ENCODE measurements around the gene AHRR. TPM values are rescaled to one million over a fixed set of nuclear protein-coding genes. Genes with fewer than 3 reads are reported as not detected.

AHRR gene
- total and polyA plus RNA-seq, 7 donors = under 0.01 to 1.8 (median 1.0) TPM; not detected in 1

DNA sequence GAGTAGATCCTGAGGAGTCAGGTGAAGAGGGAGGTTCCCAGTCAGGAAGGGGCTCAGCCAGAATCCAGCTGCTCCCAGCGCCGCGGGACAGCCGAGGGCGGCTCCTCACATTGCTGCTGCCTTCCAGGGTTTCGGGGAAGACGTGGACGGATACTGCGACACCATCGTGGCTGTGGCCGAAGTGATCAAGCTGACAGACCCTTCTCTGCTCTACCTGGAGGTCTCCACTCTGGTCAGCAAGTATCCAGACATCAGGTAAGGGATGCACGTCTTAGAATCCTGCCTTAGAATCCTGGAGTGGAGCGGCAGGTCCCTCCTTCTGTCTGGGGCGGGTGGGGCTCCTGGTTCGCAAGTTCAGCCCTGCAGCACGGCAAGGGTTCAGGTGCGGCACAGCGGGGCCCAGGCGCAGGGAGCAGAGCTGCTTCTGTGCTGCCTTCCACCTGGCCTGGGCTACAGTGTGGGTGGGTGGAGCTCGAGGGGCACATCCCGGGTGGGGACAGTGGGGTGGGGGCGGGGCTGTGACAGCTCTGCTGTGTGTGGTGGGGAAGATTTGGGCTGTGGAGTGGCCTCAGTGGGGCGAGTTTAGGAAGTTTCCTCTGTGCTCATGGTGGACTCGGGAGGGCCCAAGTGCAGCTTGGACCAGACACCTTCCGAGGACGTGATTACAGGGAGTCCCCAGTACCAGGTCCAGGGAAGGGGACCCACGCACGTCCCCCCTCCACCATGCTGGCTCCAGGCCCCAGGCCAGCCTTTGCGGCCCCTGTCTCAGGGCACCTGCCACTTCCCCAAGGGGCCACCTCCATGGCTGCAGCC, 144.3 kb downstream of the AHRR start:
- H3K9me3 ChIP-seq = no peaks in the 10 kb centered on the region
- H3K36me3 ChIP-seq = peaks cover 5 to 66% (median 39%) of the 10 kb centered on the region in 4 donors
- peaks cover 0 to 2% (median 0%) of the 10 kb centered on the region in 4 donors for H3K4me1 ChIP-seq
- TF ChIP-seq, protein P1, sequence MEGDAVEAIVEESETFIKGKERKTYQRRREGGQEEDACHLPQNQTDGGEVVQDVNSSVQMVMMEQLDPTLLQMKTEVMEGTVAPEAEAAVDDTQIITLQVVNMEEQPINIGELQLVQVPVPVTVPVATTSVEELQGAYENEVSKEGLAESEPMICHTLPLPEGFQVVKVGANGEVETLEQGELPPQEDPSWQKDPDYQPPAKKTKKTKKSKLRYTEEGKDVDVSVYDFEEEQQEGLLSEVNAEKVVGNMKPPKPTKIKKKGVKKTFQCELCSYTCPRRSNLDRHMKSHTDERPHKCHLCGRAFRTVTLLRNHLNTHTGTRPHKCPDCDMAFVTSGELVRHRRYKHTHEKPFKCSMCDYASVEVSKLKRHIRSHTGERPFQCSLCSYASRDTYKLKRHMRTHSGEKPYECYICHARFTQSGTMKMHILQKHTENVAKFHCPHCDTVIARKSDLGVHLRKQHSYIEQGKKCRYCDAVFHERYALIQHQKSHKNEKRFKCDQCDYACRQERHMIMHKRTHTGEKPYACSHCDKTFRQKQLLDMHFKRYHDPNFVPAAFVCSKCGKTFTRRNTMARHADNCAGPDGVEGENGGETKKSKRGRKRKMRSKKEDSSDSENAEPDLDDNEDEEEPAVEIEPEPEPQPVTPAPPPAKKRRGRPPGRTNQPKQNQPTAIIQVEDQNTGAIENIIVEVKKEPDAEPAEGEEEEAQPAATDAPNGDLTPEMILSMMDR (IDR thresholded peaks at IDR 0.05) = no peak
- TF ChIP-seq POLR2A (IDR thresholded peaks at IDR 0.05) = no peak
- no peak for TF ChIP-seq EP300 (IDR thresholded peaks at IDR 0.05)
- TF ChIP-seq POLR2AphosphoS5 (IDR thresholded peaks at IDR 0.05) = no peak
- peak; percentile 55 for DNase-seq
- H3K27me3 ChIP-seq = no peaks in the 10 kb centered on the region
- intact Hi-C loops (cut with DNase I) = no loop called here
- H3K4me3 ChIP-seq = no peak overlapping the region
- H3K27ac ChIP-seq = no peak overlapping the region
- 86 to 89% methylated on average over 29 of the region's 29 CpGs for WGBS, 2 donors

DNA sequence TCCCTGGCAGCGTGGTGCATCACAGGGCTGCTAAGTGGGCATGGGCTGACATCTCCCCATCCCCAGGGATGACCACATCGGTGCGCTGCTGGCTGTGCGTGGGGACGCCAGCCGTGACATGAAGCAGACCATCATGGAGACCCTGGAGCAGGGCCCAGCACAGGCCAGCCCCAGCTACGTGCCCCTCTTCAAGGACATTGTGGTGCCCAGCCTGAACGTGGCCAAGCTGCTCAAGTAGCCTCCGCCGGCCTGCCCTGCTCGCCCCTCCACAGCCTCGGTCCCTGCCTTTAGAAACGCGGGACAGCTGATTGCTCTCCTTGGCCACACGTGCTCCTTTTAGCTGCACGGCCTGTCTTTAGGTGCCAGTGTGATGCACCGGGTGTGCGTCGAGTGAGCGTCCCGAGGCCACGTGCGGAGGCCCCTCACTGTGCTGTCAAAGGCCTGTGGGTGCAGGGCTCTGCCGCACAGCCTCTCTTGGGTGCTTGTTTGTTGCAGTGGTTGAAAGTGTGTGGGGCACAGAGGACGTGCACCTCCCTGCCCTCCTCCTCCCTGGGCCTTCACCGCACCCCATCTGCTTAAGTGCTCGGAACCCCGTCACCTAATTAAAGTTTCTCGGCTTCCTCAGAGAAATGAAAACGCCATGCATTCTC, 145.3 kb downstream of the AHRR start:
- no peaks in the 10 kb centered on the region for H3K9me3 ChIP-seq
- no peak overlapping the region for H3K4me3 ChIP-seq
- peaks cover 5 to 59% (median 36%) of the 10 kb centered on the region in 4 donors for H3K36me3 ChIP-seq
- peak; percentile 54 for DNase-seq
- no peak overlapping the region for H3K27ac ChIP-seq
- H3K4me1 ChIP-seq = peaks cover 0 to 12% (median under 1%) of the 10 kb centered on the region in 4 donors
- H3K27me3 ChIP-seq = no peaks in the 10 kb centered on the region
- 94 to 95% methylated on average over 30 of the region's 30 CpGs for WGBS, 2 donors
- intact Hi-C loops (cut with DNase I) = no loop called here
- TF ChIP-seq EP300 (IDR thresholded peaks at IDR 0.05) (no peak), POLR2A (IDR thresholded peaks at IDR 0.05) (no peak), POLR2AphosphoS5 (IDR thresholded peaks at IDR 0.05) (no peak)
- TF ChIP-seq, protein P1 (IDR thresholded peaks at IDR 0.05) = no peak

DNA sequence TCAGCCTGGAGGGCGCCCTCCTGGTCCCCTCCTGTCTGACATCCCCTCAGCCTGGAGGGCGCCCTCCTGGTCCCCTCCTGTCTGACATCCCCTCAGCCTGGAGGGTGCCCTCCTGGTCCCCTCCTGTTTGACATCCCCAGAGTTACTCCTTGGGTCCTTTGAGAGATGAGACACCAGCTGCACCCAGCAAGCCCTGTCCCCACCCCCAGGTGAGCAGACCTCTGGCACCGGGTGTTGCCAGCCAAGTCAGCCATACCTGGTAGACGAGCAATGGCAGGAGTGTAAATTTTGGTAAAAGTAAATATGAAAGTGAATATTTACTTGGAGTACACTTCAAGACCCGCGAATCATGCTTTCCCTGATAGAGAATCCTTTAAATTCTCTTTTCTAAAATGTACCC, 146.9 kb downstream of the AHRR start:
- 92 to 95% methylated on average over 5 of the region's 6 CpGs for WGBS, 2 donors
- peaks cover 0 to 42% (median 22%) of the 10 kb centered on the region in 4 donors for H3K36me3 ChIP-seq
- H3K4me3 ChIP-seq = no peak overlapping the region
- no peak overlapping the region for H3K27ac ChIP-seq
- peaks cover 0 to 22% (median 9%) of the 10 kb centered on the region in 4 donors for H3K4me1 ChIP-seq
- intact Hi-C loops (cut with DNase I) = no loop called here
- no peaks in the 10 kb centered on the region for H3K27me3 ChIP-seq
- peak; percentile 56 for DNase-seq
- no peaks in the 10 kb centered on the region for H3K9me3 ChIP-seq
- TF ChIP-seq, protein P1 (IDR thresholded peaks at IDR 0.05) = no peak
- TF ChIP-seq EP300 (IDR thresholded peaks at IDR 0.05) (no peak), POLR2A (IDR thresholded peaks at IDR 0.05) (no peak), POLR2AphosphoS5 (IDR thresholded peaks at IDR 0.05) (no peak)

DNA sequence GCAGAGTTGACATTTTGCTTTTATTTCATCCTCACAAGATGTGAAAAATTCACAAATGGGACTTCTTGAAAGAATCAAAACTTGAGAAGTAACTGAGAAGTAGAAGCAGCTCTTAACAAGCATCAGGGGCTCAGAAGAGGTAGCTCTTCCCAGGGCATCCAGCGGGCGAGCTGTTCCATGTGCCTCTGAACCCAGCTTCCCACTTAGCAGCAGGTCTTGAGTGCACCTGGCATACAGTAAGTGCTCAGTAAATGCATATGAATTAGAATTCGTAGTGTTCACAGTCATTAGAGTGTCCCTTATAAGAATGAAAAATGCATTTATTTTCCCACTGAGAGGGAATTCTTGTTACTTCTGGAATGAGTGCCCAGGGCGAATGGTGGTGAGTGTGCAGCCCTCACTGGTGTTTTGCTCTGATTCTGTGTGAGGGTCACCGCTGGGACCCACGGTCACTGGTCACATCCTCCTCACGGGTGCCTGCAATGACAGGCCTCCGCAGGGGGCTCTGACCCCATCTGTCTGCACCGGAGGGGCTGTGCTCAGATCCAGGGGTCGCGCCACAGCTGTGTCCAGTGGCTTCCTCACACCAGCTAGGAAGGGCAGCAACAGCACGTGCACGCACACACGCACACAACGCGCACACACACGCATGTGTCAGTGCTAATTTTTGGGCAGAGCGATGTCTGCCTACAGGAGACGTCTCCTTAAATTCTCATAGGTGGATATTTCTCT, 148.4 kb downstream of the AHRR start:
- Histone ChIP-seq H3K4me1 (peaks cover 0 to 25% (median 19%) of the 10 kb centered on the region in 4 donors), H3K27ac (no peak overlapping the region), H3K36me3 (peaks cover 0 to 27% (median 14%) of the 10 kb centered on the region in 4 donors), H3K4me3 (no peak overlapping the region), H3K27me3 (peaks cover 2 to 3% (median 3%) of the 10 kb centered on the region in 3 donors), H3K9me3 (no peaks in the 10 kb centered on the region)
- TF ChIP-seq, protein P1 (IDR thresholded peaks at IDR 0.05) = no peak
- TF ChIP-seq POLR2A (IDR thresholded peaks at IDR 0.05) (no peak), POLR2AphosphoS5 (IDR thresholded peaks at IDR 0.05) (no peak), EP300 (IDR thresholded peaks at IDR 0.05) (no peak)
- intact Hi-C loops (cut with DNase I) = loop anchor here (10.0 kb wide), 1 partner anchor 145 kb away; the partner anchor contains the start of gene CEP72
- DNase-seq = peak; percentile 61
- 94% methylated on average over 19 of the region's 19 CpGs for WGBS, 2 donors

All from sigmoid colon (tissue), 7 donors.